ENCODE data around the gene SERP2.

DNA sequence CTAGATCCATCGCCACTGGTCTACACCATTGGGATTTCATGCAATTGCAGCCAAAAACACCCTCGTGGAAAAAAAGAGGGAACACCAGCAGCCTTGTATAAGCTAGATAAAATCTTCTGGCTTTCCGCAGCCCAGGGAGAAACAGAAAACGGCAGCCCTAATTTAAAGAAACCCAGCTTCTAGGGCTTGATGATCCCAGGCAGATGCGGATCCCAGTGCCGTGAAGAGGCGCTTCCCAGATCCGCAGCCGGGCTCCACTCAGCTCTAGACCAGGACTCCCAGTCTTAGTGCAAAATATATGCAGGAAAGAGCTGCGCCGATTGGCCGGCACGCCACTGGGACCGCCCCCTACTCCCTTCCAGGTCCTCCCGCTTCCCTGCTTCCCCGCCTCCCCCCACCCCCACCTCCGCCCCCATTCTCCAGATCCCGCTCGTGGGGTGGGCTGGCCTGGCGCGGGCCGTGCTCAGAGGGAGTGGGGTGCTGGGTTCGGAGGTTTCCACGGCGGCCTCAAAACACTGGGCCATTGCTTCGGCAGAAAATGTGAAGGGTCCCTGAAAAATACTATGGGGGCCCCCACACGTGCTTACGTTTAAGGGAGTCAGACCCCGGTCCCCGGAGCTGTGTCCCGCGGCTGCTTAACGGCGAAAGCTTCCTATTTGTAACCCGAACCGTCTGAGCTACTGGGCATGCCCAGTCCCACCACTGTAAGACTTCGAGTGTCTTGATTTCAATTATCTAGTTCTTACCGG, 63.1 kb downstream of the SERP2 start:
- TF ChIP-seq, protein P1, sequence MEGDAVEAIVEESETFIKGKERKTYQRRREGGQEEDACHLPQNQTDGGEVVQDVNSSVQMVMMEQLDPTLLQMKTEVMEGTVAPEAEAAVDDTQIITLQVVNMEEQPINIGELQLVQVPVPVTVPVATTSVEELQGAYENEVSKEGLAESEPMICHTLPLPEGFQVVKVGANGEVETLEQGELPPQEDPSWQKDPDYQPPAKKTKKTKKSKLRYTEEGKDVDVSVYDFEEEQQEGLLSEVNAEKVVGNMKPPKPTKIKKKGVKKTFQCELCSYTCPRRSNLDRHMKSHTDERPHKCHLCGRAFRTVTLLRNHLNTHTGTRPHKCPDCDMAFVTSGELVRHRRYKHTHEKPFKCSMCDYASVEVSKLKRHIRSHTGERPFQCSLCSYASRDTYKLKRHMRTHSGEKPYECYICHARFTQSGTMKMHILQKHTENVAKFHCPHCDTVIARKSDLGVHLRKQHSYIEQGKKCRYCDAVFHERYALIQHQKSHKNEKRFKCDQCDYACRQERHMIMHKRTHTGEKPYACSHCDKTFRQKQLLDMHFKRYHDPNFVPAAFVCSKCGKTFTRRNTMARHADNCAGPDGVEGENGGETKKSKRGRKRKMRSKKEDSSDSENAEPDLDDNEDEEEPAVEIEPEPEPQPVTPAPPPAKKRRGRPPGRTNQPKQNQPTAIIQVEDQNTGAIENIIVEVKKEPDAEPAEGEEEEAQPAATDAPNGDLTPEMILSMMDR (IDR thresholded peaks at IDR 0.05), result no peak
- TF ChIP-seq POLR2A (IDR thresholded peaks at IDR 0.05), result peak in 1 of 2 donors; percentile 89
